Mammary epithelial cell (primary cell): ENCODE results near the gene LYZL6.

ENCODE experiments used
- CTCF ChIP-seq, 2 donors: IDR thresholded peaks in 1 of 2; conservative IDR thresholded peaks in 1 of 2; 2 replicates each; pipeline ENCODE4 v1.5.1; 2011 to 2012; ENCODE audit warnings: inconsistent platforms in 2 of 2, low read length in 2 of 2, mild to moderate bottlenecking in 2 of 2, control low read depth in 1 of 2, low read depth in 1 of 2; ENCODE audit not compliant: insufficient read depth in 1 of 2; ENCODE audit errors: extremely low read depth in 1 of 2
- EZH2 ChIP-seq: IDR thresholded peaks from 2 replicates; pipeline ENCODE4 v1.6.1; 2012; ENCODE audit warnings: low read length, inconsistent platforms, borderline replicate concordance

GRCh38 chr17:35982409-35983191 is 39.1 kb upstream of the LYZL6 start:
- TF ChIP-seq CTCF (conservative IDR thresholded peaks at IDR 0.05 in 1 of 2, IDR thresholded peaks at IDR 0.05 in 1 of 2; ENCODE audit: extremely low read depth in 1 of 2, insufficient read depth in 1 of 2, low read depth in 1 of 2, low read length in 2 of 2) (no peak), EZH2 (no peak)
